SH-SY5Y (cell line): ENCODE results near the gene STARD9.

Experiments used
- GATA2 ChIP-seq: IDR thresholded peaks from 2 replicates; pipeline ENCODE4 v1.6.1; 2011; ENCODE audit warnings: mild to moderate bottlenecking, low read depth, low read length
- GATA3 ChIP-seq: IDR thresholded peaks from 2 replicates; pipeline ENCODE4 v1.6.1; 2011; ENCODE audit warnings: low read depth, mild to moderate bottlenecking, low read length, moderate library complexity

- no peak for TF ChIP-seq GATA2
- no peak for TF ChIP-seq GATA3
Measured at GRCh38 chr15:42577514-42578031, 2.2 kb downstream of the STARD9 start.
